T-helper 1 cell treated with Interleukin-12 subunit alpha and Interleukin-12 subunit beta and Interleukin-4 antibody, amounts not matched to agents 30 μg/mL and 1 μg/mL, for 36 hours (primary cell): Measurements from ENCODE around the gene TCTA.
"Not testable (repeated sequence)": the region's sequence is repeated elsewhere in the genome, so short reads cannot be mapped to it uniquely, and the experiment has no call there.

Experiments
- H3K27ac Mint-ChIP-seq: one replicate; pipeline ENCODE4 v1.8.0; 2021; ENCODE audit warnings: mild to moderate bottlenecking, mixed read lengths
- H3K27me3 Mint-ChIP-seq: one replicate; pipeline ENCODE4 v1.8.0; 2021; ENCODE audit warnings: low read depth, mixed read lengths
- H3K36me3 Mint-ChIP-seq: one replicate; pipeline ENCODE4 v1.8.0; 2021; ENCODE audit warnings: low read depth, mixed read lengths
- H3K4me1 Mint-ChIP-seq: one replicate; pipeline ENCODE4 v1.8.0; 2021; ENCODE audit warnings: low read depth, mixed read lengths
- H3K4me3 Mint-ChIP-seq: one replicate; pipeline ENCODE4 v1.8.0; 2021; ENCODE audit warnings: mild to moderate bottlenecking, moderate library complexity, mixed read lengths
- H3K9me3 Mint-ChIP-seq: one replicate; pipeline ENCODE4 v1.8.0; 2021; ENCODE audit warnings: mixed read lengths

Gene TCTA, protein sequence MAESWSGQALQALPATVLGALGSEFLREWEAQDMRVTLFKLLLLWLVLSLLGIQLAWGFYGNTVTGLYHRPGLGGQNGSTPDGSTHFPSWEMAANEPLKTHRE

DNA sequence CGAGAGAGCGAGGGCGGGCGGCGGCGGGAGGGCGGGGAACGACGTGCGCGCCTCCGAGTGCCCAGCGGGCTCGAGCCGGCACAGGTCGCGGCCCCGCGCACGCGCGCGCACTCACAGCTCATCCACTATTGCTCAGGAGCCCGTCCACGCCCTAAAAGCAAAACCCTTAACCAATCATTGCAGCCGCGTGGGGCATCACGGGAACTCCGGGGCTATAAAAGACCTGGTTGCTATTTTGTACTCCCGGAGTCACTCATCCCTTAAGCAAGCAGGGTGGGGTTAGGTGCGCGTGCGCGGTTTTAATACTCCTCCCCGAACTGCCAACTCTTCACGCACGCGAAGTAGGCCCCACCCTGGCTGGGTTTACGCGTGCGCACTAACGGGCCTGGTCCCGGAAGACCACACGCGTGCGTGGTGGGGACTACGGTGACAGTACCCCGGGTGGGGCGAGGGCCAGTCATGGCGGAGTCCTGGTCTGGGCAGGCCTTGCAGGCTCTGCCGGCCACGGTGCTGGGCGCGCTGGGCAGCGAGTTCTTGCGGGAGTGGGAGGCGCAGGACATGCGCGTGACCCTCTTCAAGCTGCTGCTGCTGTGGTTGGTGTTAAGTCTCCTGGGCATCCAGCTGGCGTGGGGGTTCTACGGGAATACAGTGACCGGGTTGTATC is at the start of gene TCTA, which contains the start of gene RHOA:
TSS of gene TCTA (plus strand) at position 456 of the 664 bp plus-strand sequence. CDS start at position 460, 4 bp downstream.
TSS of gene RHOA (minus strand) at position 9 of the 664 bp plus-strand sequence. CDS start 36,387 bp downstream, outside the sequence.
- H3K36me3 Mint-ChIP-seq: peaks cover 30% of the 10 kb centered on the region
- H3K27ac Mint-ChIP-seq: peak within 1 kb of the TSS; percentile 95
- no peaks in the 10 kb centered on the region for H3K9me3 Mint-ChIP-seq
- H3K4me3 Mint-ChIP-seq: peak within 1 kb of the TSS; percentile 92
- peaks cover 59% of the 10 kb centered on the region for H3K4me1 Mint-ChIP-seq
- H3K27me3 Mint-ChIP-seq: no peaks in the 10 kb centered on the region

DNA sequence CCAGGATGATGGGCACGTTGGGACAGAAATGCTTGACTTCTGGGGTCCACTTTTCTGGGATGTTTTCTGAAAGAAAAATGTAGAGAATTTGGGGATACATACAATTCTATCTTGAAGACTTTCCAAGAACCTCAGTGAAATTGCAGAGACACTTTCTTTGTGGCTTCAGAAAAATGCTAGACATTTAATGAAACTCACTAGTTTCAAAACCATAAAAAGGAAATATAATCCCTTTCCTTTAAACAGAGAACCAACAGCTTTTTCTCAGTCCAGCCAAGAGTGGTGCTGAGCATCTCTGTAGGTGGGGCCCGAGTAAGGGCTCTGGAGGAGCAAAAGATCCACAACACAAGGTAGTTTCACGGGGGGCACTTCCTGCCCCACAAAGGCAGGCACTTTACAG is 49.7 kb upstream of the TCTA start:
- peak overlapping the region; percentile 26 for H3K27ac Mint-ChIP-seq
- H3K9me3 Mint-ChIP-seq: no peaks in the 10 kb centered on the region
- H3K4me3 Mint-ChIP-seq: no peak overlapping the region
- H3K4me1 Mint-ChIP-seq: peaks cover 24% of the 10 kb centered on the region
- peaks cover 43% of the 10 kb centered on the region for H3K36me3 Mint-ChIP-seq
- no peaks in the 10 kb centered on the region for H3K27me3 Mint-ChIP-seq

DNA sequence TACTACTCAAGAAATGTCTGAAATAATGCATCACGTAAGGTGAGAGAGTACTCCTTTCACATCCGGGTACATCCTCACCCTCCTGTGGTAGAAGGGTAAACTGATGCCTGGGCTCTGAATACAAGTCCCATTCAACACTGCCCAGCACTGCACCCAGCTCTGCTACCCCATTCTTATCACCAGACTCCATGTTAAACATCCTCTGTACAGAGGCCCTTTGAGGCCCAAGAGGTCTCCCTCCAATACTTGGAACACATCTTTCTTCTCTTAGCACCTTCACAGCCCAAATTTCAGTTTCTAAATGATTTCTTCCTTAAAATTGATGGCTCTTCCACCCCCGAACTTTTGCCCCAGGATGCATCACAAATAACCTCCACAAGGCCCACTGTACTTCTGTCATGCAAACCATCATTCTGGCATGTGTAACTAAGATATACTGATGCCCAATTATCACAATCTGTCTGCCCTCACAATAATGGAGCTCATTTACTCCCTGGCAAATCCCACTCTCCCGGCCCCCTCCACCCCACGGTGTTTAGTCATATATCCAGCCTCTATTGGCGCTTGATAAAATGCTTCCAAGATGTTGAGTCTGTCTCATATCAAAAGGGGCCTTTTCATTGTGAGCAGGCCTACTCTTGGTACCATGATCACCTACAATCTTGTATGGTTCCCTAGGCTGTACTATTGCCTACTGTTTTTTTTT is 41.5 kb upstream of the TCTA start:
- peaks cover 19% of the 10 kb centered on the region for H3K4me1 Mint-ChIP-seq
- no peaks in the 10 kb centered on the region for H3K27me3 Mint-ChIP-seq
- no peaks in the 10 kb centered on the region for H3K9me3 Mint-ChIP-seq
- peak overlapping the region; percentile 2 for H3K27ac Mint-ChIP-seq
- no peak overlapping the region for H3K4me3 Mint-ChIP-seq
- H3K36me3 Mint-ChIP-seq: peaks cover 53% of the 10 kb centered on the region

DNA sequence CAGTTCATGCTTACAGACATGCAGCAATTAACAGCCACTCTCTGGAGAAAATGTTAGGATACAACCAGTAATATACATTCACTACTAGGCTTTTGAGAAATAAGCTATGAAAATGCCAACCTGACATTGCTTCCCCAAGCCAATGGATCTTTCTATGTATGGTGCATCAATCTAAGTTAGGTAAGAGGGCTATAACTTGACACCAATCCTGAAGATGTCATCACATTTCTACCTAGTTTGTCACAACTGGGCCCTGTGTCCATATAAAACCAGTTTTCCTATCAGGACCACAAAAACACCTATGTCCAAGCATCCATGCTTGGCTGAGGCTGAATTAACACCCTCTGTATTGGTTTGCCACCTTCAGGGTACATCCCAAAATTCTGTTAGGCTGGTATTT is 40.3 kb upstream of the TCTA start:
- Mint-ChIP-seq H3K36me3 (peaks cover 43% of the 10 kb centered on the region), H3K27me3 (no peaks in the 10 kb centered on the region)

DNA sequence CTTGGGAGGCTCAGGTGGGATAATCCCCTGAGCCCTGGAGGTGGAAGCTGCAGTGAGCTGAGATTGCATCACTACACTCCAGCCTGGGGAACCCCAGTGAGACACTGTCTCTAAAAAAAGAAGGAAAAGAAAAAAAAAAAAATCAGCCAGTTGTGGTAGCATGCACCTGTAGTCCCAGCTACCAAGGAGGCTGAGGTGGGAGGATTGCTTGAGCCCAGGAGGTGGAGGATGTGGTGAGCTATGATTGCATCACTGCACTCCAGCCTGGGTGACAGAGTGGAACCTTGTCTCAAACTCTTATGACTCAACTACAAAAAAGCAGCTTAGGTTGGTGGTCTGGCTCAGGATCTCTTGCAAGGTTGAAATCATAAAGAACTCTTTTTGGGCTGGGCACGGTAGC is 34.7 kb upstream of the TCTA start:
- no peak overlapping the region for H3K4me3 Mint-ChIP-seq
- H3K9me3 Mint-ChIP-seq: no peaks in the 10 kb centered on the region
- H3K4me1 Mint-ChIP-seq: peaks cover 30% of the 10 kb centered on the region
- H3K27me3 Mint-ChIP-seq: no peaks in the 10 kb centered on the region
- H3K36me3 Mint-ChIP-seq: peaks cover 37% of the 10 kb centered on the region
- peak overlapping the region; percentile 75 for H3K27ac Mint-ChIP-seq

More for the DNA sequence above, 40.3 kb upstream of the TCTA start:
- peaks cover 17% of the 10 kb centered on the region for H3K4me1 Mint-ChIP-seq
- no peak overlapping the region for H3K4me3 Mint-ChIP-seq
- H3K9me3 Mint-ChIP-seq: no peaks in the 10 kb centered on the region
- H3K27ac Mint-ChIP-seq: no peak overlapping the region

DNA sequence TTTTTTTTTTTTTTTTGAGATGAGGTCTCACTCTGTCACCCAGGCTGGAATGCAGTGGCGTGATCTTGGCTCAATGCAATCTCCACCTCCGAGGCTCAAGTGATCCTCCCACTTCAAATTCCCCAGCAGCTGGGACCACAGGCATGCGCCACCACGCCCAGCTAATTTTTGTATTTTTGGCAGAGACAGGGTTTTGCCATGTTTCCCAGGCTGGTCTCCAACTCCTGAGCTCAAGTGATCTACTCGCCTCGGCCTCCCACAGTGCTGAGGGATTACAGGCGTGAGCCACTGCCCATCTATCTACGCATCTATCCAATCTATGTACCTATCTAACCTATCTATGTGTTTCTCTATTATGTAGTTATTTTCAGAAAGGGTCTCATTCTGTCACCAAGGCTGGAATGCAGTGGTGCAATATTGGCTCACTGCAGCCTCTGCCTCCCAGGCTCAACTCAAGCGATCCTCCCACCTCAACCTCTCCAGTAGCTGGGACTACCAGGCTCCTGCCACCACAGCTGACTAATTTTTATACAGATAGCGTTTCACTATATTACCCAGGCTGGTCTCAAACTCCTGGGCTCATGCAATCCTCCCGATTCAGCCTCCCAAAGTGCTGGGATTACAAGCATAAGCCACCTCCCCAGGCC is 33.9 kb upstream of the TCTA start:
- H3K4me1 Mint-ChIP-seq: peaks cover 30% of the 10 kb centered on the region
- H3K36me3 Mint-ChIP-seq: peaks cover 31% of the 10 kb centered on the region
- no peaks in the 10 kb centered on the region for H3K27me3 Mint-ChIP-seq
- no peaks in the 10 kb centered on the region for H3K9me3 Mint-ChIP-seq
- peak overlapping the region; percentile 66 for H3K27ac Mint-ChIP-seq
- no peak overlapping the region for H3K4me3 Mint-ChIP-seq

DNA sequence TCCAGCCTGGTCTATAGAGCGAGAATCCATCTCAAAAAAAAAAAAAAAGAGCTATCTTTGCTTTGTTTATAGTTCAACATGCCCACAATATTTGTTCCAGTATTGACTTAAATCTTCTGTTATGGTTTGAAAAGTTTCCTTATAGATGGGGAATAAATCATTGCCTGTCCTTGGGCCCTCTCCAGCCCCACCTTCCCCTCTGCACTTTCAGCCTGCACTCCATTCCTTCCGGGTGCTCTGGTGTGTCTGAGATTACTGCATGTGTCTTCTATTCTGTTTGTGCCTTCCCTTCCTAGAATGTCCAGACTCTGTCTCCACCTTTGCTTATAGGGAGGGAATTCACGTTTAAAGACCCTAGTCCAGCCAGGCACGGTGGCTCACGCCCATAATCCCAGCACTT is 28.8 kb upstream of the TCTA start:
- H3K27ac Mint-ChIP-seq: no peak overlapping the region
- peaks cover 22% of the 10 kb centered on the region for H3K4me1 Mint-ChIP-seq
- H3K4me3 Mint-ChIP-seq: no peak overlapping the region
- no peaks in the 10 kb centered on the region for H3K9me3 Mint-ChIP-seq
- no peaks in the 10 kb centered on the region for H3K27me3 Mint-ChIP-seq
- peaks cover 19% of the 10 kb centered on the region for H3K36me3 Mint-ChIP-seq

DNA sequence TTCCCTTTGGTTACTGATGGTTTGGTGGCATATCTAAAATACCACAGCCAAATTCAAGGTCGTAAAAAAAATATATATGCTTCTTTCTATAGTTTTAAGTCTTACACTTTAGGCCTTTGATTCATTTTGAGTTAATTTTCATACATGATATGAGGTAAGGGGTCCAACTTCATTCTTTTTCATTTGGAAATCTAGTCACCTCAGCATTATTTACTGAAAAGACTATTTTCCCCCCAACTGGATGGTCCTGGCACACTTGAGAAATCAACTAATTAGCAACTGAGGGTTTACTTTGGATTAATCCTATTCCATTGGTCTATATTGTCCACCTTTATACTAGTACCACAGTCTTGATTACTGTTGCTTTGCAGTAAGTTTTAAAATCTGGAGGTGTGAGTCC is 26.6 kb upstream of the TCTA start:
- H3K27ac Mint-ChIP-seq: no peak overlapping the region
- no peak overlapping the region for H3K4me3 Mint-ChIP-seq
- H3K36me3 Mint-ChIP-seq: peaks cover 9% of the 10 kb centered on the region
- no peaks in the 10 kb centered on the region for H3K9me3 Mint-ChIP-seq
- no peaks in the 10 kb centered on the region for H3K27me3 Mint-ChIP-seq
- peaks cover 15% of the 10 kb centered on the region for H3K4me1 Mint-ChIP-seq

DNA sequence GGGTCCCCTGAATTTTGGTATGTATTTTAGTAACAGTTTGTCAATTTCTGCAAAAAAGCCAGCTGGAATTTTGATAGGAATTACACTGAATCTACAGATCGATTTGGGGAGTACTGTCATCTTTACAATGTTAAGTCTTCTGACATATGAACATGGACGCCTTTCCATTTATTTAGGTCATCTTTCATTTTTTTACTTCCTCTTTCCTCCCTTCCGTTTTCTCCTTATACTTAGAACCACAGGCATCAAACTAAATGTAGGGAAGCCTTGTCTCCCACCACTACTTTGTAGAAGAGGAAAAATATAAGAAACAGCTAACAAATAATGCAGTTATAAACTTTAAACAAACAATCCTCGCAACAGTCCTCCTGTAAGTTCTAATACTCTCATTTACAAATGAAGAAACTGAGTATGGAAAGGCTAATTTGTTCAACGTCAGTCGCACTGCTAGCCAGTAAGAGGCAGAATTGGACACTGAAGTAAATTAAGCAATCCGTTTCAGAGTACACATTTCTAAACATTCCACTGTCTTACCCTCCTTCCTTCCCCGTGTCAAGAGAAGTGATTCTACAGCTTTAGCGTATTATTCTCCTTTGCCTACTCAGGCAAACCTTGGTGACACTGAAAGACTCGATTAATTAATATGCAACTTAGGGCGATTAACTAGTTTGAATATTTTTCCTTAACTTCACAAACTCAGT is 26.0 kb upstream of the TCTA start:
- H3K4me3 Mint-ChIP-seq: no peak overlapping the region
- no peaks in the 10 kb centered on the region for H3K9me3 Mint-ChIP-seq
- H3K4me1 Mint-ChIP-seq: peaks cover 15% of the 10 kb centered on the region
- H3K36me3 Mint-ChIP-seq: peaks cover 9% of the 10 kb centered on the region
- no peak overlapping the region for H3K27ac Mint-ChIP-seq
- no peaks in the 10 kb centered on the region for H3K27me3 Mint-ChIP-seq

DNA sequence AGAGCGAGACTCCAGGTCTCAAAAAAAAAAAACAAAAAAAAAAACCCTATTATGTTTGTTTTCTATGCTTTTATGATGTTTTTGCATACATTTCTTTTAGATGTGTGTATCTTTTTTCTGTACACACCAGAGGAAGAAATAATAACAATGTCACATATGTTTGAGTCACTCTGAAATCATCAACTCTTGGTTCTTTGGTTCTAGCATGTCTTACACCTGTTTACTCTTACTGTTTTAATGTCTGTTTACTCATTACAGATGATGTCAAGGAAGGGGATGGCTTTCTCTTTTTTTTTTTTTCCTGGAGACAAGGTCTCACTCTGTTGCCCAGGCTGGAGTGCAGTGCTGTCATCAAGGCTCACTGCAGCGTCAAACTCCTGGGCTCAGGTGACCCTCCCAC is 24.5 kb upstream of the TCTA start:
- peaks cover 9% of the 10 kb centered on the region for H3K36me3 Mint-ChIP-seq
- H3K9me3 Mint-ChIP-seq: no peaks in the 10 kb centered on the region
- peaks cover 15% of the 10 kb centered on the region for H3K4me1 Mint-ChIP-seq
- H3K27me3 Mint-ChIP-seq: no peaks in the 10 kb centered on the region
- no peak overlapping the region for H3K27ac Mint-ChIP-seq
- no peak overlapping the region for H3K4me3 Mint-ChIP-seq

DNA sequence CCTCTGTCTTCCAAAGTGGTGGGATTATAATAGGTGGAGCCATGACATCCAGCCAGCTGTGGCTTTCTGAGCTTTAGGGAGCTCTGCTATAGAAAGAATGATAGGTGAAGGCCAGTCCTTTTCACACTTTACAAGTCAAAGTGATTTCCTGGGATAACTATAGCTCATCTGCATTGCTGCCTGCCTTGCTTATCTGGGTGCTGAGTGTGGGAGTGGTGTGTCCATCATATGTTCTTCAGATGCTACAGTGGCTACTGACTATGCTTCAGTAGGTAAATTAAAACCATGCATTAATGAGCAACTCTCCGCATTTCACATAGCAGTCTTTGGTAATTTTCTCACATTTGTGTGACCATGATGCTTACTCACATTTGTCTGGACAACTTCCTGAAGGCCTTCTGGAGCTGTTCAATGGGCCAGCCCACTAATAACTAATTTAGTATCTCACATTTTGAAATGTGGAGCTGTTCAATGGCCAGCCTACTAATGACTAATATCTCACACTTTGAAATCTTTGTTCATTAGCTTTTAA is 23.9 kb upstream of the TCTA start:
- no peaks in the 10 kb centered on the region for H3K9me3 Mint-ChIP-seq
- H3K27me3 Mint-ChIP-seq: no peaks in the 10 kb centered on the region
- peaks cover 18% of the 10 kb centered on the region for H3K4me1 Mint-ChIP-seq
- H3K4me3 Mint-ChIP-seq: no peak overlapping the region
- H3K27ac Mint-ChIP-seq: no peak overlapping the region
- H3K36me3 Mint-ChIP-seq: peaks cover 8% of the 10 kb centered on the region

DNA sequence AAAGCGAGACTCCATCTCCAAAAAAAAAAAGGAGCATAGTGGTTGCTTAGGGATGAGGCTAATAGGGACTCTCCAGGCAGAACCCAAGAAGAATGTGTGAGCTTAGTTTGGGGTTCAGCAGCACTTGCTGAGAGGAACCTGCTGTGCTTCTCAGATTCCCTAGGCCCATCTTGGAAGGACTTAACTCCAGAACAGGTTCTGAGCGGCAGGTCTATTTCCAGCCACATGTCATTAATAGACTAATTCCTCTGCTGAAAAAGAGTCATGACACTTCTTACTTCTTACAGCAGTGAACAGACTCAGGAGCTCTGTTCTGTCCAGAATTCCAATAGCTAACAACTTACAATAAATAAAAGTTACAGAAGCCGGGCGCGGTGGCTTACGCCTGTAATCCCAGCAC is 22.9 kb upstream of the TCTA start:
- Mint-ChIP-seq H3K27me3 (no peaks in the 10 kb centered on the region), H3K4me3 (no peak overlapping the region), H3K4me1 (peaks cover 21% of the 10 kb centered on the region), H3K9me3 (no peaks in the 10 kb centered on the region), H3K27ac (no peak overlapping the region), H3K36me3 (peaks cover 6% of the 10 kb centered on the region)

DNA sequence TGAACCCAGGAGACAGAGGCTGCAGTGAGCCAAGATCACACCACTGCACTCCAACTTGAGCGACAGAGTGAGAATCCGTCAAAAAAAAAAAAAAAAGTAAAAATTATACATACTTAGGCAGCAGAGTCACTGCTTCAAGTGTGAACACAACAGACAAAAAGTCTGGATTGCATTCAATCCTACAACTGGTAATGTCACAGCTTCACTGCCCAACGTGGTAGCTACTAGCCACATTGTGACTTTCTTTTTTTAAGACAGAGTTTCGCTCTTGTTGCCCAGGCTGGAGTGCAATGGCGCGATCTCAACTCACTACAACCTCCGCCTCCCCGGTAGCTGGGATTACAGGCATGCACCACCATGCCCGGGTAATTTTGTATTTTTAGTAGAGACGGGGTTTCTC is 20.9 kb upstream of the TCTA start:
- H3K4me1 Mint-ChIP-seq: peaks cover 21% of the 10 kb centered on the region

DNA sequence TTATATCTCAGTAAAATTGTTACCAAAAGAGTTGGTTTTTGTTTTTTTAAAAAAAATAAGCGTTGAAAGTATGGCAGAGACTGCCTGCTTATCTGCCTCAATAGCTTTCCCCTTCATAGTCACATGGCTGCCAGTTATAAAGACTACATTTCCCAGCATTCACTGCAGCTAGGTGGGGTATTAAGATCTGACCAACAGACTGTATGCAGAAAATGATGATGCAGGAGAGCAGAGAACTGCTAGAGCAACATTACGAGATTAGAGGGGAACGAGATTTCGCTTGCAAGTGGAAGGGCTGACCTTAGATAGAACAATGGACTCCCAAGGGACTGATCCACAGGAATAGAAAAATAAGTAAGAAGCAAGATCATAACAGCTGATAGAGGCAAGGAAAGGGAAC is 14.8 kb upstream of the TCTA start:
- peaks cover 34% of the 10 kb centered on the region for H3K4me1 Mint-ChIP-seq
- no peaks in the 10 kb centered on the region for H3K9me3 Mint-ChIP-seq
- no peak overlapping the region for H3K4me3 Mint-ChIP-seq
- no peak overlapping the region for H3K27ac Mint-ChIP-seq
- no peaks in the 10 kb centered on the region for H3K27me3 Mint-ChIP-seq
- peaks cover 18% of the 10 kb centered on the region for H3K36me3 Mint-ChIP-seq

More for the DNA sequence above, 20.9 kb upstream of the TCTA start:
- H3K36me3 Mint-ChIP-seq: peaks cover 13% of the 10 kb centered on the region
- not testable (repeated sequence) for H3K27me3 Mint-ChIP-seq, H3K27ac Mint-ChIP-seq, H3K4me3 Mint-ChIP-seq, H3K9me3 Mint-ChIP-seq
